Central memory CD8-positive, alpha-beta T cell (primary cell): ENCODE measurements around the gene EP400.
"Not testable (repeated sequence)": the region's sequence is repeated elsewhere in the genome, so short reads cannot be mapped to it uniquely, and the experiment has no call there.

Experiments used
- ATAC-seq: fragments of 150-1000 bp; cut with Tn5 transposase; replicated peaks from 2 replicates; pipeline ENCODE4 v1.10.0; 2022; ENCODE audit warnings: mild to moderate bottlenecking, moderate FRiP score, moderate number of reproducible peaks; ENCODE audit not compliant: poor library complexity, severe bottlenecking; ENCODE audit errors: extremely low read depth
- DNase-seq, 2 donors: peaks; one replicate each; pipeline ENCODE4 v3.0.0; 2021; ENCODE audit warnings: low spot score in 2 of 2
- H3K27ac Mint-ChIP-seq: one replicate; pipeline ENCODE4 v1.8.0; 2022; ENCODE audit warnings: low read depth, mild to moderate bottlenecking, moderate library complexity, mixed read lengths
- H3K27me3 Mint-ChIP-seq: one replicate; pipeline ENCODE4 v1.8.0; 2022; ENCODE audit warnings: mixed read lengths
- H3K36me3 Mint-ChIP-seq: one replicate; pipeline ENCODE4 v1.8.0; 2022; ENCODE audit warnings: mild to moderate bottlenecking, moderate library complexity, mixed read lengths; ENCODE audit not compliant: insufficient read depth
- H3K4me1 Mint-ChIP-seq: one replicate; pipeline ENCODE4 v1.8.0; 2022; ENCODE audit warnings: mixed read lengths
- H3K4me3 Mint-ChIP-seq: one replicate; pipeline ENCODE4 v1.8.0; 2022; ENCODE audit warnings: mild to moderate bottlenecking, moderate library complexity, mixed read lengths
- H3K9me3 Mint-ChIP-seq: one replicate; pipeline ENCODE4 v1.8.0; 2022; ENCODE audit warnings: mixed read lengths

EP400 gene

DNA sequence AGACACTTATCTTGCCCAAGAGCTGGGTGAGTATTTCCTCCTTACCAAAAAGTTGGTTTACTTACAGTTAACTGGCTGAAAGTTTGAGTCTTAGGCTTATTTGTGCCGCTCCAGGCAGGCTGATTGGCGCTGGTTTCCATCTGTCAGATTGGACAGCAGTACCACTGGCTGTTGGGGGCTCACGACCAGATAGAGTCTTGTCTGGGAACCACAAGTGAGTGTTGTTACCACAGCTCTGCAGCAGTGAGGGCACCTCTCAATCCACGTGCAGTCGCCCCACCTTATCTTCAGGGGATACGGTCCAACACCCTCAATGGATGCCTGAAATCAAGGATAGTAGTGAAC is 135.5 kb downstream of the EP400 start:
- peak overlapping the region; percentile 95 for H3K4me3 Mint-ChIP-seq
- no peaks in the 10 kb centered on the region for H3K27me3 Mint-ChIP-seq
- ATAC-seq (peak; percentile 17), DNase-seq (no peak)
- peak overlapping the region; percentile 95 for H3K27ac Mint-ChIP-seq
- H3K36me3 Mint-ChIP-seq: peaks cover 11% of the 10 kb centered on the region
- H3K9me3 Mint-ChIP-seq: no peaks in the 10 kb centered on the region
- peaks cover 32% of the 10 kb centered on the region for H3K4me1 Mint-ChIP-seq

DNA sequence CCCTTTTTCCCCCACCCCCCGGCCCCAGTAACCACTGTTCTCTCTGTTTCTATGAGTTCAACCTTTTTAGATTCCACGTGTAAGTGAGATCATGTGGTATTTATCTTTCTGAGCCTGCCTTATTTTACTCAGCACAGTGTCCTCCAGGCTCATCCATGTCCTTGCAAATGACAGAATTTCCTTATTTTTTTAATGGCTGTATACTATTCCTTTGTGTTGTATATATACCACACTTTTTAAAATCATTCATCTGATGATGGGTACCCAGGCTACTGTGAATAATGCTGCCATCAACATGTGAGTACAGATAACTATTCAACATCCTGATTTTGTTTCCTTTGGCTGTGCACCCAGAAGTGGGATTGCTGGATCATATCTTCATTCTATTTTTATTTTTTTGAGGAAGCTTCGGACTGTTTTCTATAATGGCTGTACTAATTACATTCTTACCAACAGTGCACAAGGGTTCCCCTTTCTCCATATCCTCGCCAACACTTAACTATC is 139.7 kb downstream of the EP400 start:
- Mint-ChIP-seq H3K4me3 (no peak overlapping the region), H3K9me3 (no peaks in the 10 kb centered on the region), H3K27ac (peak overlapping the region; percentile 66), H3K36me3 (peaks cover 16% of the 10 kb centered on the region), H3K27me3 (no peaks in the 10 kb centered on the region), H3K4me1 (peaks cover 25% of the 10 kb centered on the region)
- DNase-seq (no peak), ATAC-seq (no peak)

- Mint-ChIP-seq H3K4me1 (peaks cover 18% of the 10 kb centered on the region), H3K36me3 (peaks cover 17% of the 10 kb centered on the region), H3K4me3 (no peak overlapping the region), H3K27ac (peak overlapping the region; percentile 59), H3K27me3 (no peaks in the 10 kb centered on the region), H3K9me3 (peaks cover 6% of the 10 kb centered on the region)
- ATAC-seq (no peak), DNase-seq (no peak)
Observed at GRCh38 chr12:132094269-132094891, 144.6 kb downstream of the EP400 start.

DNA sequence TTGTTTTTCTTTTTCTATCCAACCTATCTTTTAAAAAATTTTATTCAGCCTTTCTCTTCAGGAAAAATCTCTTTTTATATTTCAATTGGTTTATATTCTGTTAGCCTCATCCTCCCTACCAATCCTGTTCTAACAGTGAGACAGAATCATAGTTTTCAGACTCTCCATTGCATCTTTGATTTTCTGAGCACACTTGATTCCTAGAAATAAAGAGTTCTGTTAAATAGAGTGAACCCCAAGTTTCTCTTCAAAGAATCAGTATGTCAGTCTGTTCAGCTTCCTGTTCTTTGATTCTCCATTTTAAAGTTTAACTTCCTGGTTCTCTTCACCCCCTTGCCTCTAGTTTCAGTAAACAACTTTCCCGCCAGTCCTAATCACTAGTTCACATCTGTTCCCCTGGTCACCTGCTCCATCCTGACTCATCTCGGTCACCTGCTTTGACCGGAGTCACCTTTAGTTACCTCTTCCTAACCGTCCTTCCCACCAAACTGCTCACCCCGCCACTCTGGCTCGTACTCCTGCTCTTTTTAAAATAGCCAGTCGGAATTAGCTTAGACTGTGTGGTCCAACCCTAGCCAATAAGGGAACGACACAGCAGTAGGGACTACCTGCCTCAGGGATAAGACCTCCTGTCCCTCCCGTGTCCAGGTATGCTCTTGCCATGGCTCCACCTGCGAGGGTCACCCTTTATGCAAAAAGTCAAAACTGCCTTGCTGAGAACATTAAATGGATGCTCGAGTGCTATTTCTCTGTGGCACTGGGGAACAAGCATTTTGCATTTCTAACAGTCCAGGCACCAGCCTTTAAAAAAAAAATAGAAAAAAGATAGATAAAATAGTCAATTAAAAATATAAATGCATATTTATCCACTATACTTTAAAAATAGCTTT is 146.0 kb downstream of the EP400 start:
- Mint-ChIP-seq H3K27ac (peak overlapping the region; percentile 59), H3K27me3 (no peaks in the 10 kb centered on the region), H3K4me3 (no peak overlapping the region), H3K9me3 (peaks cover 6% of the 10 kb centered on the region), H3K36me3 (peaks cover 17% of the 10 kb centered on the region), H3K4me1 (peaks cover 8% of the 10 kb centered on the region)
- no peak for DNase-seq
- no peak for ATAC-seq

GRCh38 chr12:132099739-132100138 is 150.0 kb downstream of the EP400 start:
- Mint-ChIP-seq H3K27me3 (no peaks in the 10 kb centered on the region), H3K4me3 (no peak overlapping the region), H3K4me1 (peaks cover 8% of the 10 kb centered on the region), H3K36me3 (peaks cover 11% of the 10 kb centered on the region), H3K9me3 (peaks cover 6% of the 10 kb centered on the region), H3K27ac (no peak overlapping the region)
- ATAC-seq (no peak), DNase-seq (no peak)

DNA sequence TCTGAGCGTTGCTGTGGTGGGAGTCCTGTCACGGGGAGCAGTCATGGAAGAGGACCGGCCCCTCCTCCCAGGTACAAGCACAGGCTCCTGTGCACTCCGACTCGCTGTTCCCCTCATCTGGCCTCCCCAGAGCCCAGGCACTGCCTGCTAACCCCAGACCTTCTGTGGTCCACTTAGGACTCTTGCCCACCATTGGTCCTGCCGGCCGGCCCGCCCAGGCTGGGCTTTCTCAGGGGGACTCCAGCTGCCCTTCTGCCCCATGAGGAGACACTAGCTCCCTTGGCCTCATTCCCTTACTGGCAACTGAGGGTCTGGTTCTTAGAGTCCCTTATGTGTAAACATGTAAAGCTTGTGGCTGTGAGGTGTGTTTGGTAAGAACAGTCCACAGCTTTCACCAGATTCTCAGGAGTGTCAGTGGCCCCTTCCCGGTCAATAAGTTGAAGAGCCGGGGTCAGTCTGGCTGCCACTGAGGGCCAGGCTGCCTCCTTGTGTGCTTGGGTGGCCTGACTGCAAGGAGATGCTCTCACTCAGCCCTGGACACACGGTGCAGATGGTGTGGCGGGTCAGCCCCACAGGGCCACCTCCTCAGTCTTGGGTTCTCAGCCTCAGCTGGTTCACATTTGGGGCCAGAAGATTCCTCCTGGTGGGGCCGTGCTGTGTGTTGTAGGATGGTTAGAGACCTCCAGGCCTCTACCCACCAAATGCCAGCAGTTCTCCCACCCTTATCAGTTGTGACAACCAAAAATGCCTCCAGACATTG is 150.7 kb downstream of the EP400 start:
- H3K4me1 Mint-ChIP-seq: peaks cover 7% of the 10 kb centered on the region
- ATAC-seq: no peak
- DNase-seq: no peak
- peaks cover 8% of the 10 kb centered on the region for H3K36me3 Mint-ChIP-seq
- H3K27me3 Mint-ChIP-seq: no peaks in the 10 kb centered on the region
- H3K4me3 Mint-ChIP-seq: no peak overlapping the region
- peaks cover 6% of the 10 kb centered on the region for H3K9me3 Mint-ChIP-seq
- H3K27ac Mint-ChIP-seq: no peak overlapping the region

DNA sequence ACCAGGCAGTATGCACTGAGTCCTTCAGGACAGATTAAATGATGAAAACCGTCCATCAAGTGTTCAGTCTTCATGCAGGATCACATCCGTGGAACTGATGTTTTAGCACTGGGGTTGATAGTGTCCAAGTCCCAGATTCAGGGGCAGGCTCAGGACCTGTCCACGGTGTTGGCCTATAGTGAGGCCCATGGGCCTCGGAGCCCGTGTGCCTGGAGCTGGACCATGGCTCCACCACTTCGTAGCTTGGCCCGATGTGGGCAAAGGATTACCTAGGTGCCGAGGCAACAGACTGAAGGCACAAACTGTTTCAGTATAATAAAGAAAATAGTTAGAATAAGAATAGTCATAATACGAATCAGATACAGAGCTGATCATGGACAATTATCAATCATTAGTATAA is 152.6 kb downstream of the EP400 start:
- no peaks in the 10 kb centered on the region for H3K9me3 Mint-ChIP-seq
- no peaks in the 10 kb centered on the region for H3K4me1 Mint-ChIP-seq
- no peak overlapping the region for H3K4me3 Mint-ChIP-seq
- DNase-seq (no peak), ATAC-seq (no peak)
- no peak overlapping the region for H3K27ac Mint-ChIP-seq
- H3K27me3 Mint-ChIP-seq: no peaks in the 10 kb centered on the region
- peaks cover 9% of the 10 kb centered on the region for H3K36me3 Mint-ChIP-seq

DNA sequence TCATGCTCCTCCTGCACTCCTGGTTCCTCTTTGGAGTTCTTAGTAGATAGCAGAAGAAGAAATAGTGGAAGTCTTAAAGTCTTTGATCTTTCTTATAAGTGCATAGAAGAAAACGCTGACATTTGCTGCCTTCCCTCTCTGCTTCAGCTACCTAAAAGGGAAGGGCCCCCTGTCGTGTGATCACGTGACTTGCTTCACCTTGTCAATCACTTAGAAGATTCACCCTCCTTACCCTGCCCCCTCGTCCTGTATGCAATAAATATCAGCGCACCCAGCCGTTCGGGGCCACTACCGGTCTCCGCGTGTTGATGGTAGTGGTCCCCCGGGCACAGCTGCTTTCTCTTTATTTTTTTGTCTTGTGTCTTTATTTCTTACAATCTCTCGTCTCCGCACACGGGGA is 153.3 kb downstream of the EP400 start:
- not testable (repeated sequence) for ATAC-seq, H3K4me3 Mint-ChIP-seq, H3K4me1 Mint-ChIP-seq, DNase-seq, H3K9me3 Mint-ChIP-seq, H3K27me3 Mint-ChIP-seq, H3K36me3 Mint-ChIP-seq, H3K27ac Mint-ChIP-seq

DNA sequence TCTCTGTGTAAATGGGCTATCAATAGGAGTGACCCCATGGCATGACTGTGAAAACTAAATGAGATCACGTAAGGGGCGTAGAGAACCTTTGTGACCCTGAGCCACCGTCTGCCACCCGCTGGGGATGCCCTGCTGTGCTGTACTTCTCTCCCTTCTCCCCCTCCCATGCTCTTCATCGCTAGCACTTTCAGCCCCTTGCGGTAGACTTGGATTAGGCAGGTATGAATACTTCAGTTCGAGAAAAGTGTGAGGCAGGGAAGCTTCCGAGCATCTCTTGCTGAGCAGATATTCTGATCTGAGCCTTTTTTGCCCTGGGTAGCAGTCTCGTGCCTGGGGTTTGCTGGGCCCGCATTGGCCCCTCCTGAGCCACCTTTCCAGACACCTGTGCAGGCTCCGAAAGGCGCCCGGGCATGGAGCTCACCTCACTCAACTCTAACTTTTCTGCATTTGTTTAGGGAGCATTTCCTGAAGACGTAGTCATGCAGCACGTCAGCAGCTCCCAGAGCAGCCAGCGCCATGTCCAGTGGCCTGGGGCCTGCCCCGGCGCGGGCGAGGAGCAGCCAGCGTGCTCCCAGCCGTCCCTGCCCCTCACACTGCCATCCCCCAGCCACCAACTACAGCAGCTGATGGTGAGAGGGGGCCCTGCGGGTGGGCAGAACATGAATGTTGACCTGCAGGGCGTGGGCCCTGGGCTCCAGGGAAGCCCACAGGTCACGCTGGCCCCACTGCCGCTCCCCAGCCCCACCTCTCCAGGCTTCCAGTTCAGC is 154.0 kb downstream of the EP400 start:
- Mint-ChIP-seq H3K36me3 (peaks cover 6% of the 10 kb centered on the region), H3K4me1 (no peaks in the 10 kb centered on the region), H3K4me3 (no peak overlapping the region), H3K9me3 (no peaks in the 10 kb centered on the region), H3K27ac (no peak overlapping the region), H3K27me3 (no peaks in the 10 kb centered on the region)
- DNase-seq (no peak), ATAC-seq (no peak)

DNA sequence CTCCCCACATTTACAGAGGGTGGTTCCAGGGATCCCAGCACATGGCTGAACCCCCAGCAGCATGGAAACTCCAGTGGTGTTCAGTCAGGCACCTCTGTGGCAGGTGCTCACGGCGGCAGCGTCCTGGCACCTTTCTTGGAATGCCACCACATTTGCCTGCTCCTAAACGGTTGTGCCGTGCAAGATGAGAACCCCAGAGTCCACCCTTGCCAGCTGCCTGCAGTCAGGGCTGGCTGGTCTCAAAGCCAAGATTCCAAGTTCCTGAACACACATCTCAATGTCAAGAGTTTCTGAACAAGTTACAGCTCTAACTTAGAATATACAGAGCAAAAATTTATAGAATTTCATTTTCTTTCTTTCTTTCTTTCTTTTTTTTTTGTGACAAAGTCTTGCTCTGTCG is 155.7 kb downstream of the EP400 start:
- Mint-ChIP-seq H3K4me3 (no peak overlapping the region), H3K36me3 (peaks cover 9% of the 10 kb centered on the region), H3K9me3 (no peaks in the 10 kb centered on the region), H3K4me1 (no peaks in the 10 kb centered on the region), H3K27me3 (no peaks in the 10 kb centered on the region), H3K27ac (no peak overlapping the region)
- DNase-seq: no peak
- ATAC-seq: no peak

DNA sequence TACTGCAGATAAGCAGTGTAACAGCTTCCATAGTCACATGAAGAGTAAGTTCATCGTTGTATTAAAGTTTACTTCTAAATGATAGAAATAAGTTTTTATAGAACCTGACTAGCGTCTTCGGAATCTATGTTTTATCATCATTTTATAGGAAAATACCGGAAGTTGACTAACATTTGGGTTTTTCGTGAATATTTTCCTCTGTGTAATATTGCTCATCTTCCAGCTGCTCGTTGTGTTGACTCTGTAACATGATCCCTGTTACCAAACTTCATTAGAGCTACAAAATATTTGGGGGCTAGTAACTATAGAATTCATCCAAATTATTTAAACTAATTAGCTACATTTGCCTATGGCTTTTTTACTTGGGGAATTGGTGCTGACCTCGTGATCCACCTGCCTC is 157.2 kb downstream of the EP400 start:
- ATAC-seq: no peak
- H3K36me3 Mint-ChIP-seq: peaks cover 13% of the 10 kb centered on the region
- no peaks in the 10 kb centered on the region for H3K27me3 Mint-ChIP-seq
- H3K4me1 Mint-ChIP-seq: no peaks in the 10 kb centered on the region
- no peaks in the 10 kb centered on the region for H3K9me3 Mint-ChIP-seq
- H3K27ac Mint-ChIP-seq: no peak overlapping the region
- DNase-seq: no peak
- H3K4me3 Mint-ChIP-seq: no peak overlapping the region

DNA sequence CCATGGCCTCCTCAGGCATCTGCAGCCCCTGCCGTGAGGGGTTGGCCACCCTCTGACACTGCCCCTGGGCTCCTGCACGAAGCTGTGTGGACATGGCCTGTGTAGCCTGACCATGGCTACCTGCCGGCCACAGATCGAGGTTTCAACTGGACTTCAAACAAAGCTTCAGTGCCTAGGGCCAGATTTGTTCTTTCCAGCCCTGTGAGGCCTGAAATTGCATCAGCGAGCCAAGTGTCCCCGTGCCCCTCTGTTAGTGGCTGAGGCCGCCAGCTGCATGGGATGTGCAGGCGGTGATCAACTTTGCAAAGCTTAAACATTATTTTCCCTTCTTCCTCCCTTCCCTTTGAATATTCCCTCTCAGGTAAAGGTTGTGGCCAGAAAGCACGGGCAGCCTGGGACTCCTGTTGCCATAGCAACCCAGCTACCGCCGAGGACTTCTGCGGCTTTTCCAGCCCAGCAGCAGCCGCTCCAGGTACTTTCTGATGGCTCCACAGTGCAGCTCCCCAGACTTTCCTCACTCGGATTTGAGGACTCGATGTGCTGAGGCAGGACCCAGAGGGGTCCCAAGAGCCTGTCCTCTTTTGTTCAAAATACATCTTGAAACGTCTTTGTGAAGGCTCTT is 158.6 kb downstream of the EP400 start:
- H3K9me3 Mint-ChIP-seq: no peaks in the 10 kb centered on the region
- H3K36me3 Mint-ChIP-seq: peaks cover 13% of the 10 kb centered on the region
- H3K4me1 Mint-ChIP-seq: no peaks in the 10 kb centered on the region
- DNase-seq: no peak
- no peaks in the 10 kb centered on the region for H3K27me3 Mint-ChIP-seq
- no peak for ATAC-seq
- no peak overlapping the region for H3K4me3 Mint-ChIP-seq
- peak overlapping the region; percentile 57 for H3K27ac Mint-ChIP-seq
